ENCODE results near the gene GPR78. TPM values are rescaled to one million over a fixed set of nuclear protein-coding genes. Genes with fewer than 3 reads are reported as not detected.

The GPR78 gene
- total RNA-seq, 2 donors from 2014 or later, result not detected

DNA sequence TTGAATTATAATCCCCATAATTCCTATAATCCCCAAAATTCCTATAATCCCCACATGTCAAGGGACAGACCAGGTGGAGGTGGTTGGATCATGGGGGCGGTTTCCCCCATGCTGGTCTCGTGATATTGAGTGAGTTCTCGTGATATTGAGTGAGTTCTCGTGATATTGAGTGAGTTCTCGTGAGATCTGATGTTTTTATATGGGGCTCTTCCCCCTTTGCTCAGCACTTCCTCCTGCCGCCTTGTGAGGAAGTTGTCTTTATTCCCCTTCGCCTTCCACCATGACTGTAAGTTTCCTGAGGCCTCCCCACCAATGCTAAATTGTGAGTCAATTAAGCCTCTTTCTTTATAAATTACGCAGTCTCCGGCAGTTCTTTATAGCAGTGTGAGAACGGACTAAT is 36.6 kb upstream of the GPR78 start:
- H3K36me3 ChIP-seq, result no peaks in the 10 kb centered on the region
- TF ChIP-seq, protein P1, sequence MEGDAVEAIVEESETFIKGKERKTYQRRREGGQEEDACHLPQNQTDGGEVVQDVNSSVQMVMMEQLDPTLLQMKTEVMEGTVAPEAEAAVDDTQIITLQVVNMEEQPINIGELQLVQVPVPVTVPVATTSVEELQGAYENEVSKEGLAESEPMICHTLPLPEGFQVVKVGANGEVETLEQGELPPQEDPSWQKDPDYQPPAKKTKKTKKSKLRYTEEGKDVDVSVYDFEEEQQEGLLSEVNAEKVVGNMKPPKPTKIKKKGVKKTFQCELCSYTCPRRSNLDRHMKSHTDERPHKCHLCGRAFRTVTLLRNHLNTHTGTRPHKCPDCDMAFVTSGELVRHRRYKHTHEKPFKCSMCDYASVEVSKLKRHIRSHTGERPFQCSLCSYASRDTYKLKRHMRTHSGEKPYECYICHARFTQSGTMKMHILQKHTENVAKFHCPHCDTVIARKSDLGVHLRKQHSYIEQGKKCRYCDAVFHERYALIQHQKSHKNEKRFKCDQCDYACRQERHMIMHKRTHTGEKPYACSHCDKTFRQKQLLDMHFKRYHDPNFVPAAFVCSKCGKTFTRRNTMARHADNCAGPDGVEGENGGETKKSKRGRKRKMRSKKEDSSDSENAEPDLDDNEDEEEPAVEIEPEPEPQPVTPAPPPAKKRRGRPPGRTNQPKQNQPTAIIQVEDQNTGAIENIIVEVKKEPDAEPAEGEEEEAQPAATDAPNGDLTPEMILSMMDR (IDR thresholded peaks at IDR 0.05), result no peak
- no peak overlapping the region for H3K4me3 ChIP-seq
- no peak overlapping the region for H3K27ac ChIP-seq
- no peaks in the 10 kb centered on the region for H3K27me3 ChIP-seq
- no peaks in the 10 kb centered on the region for H3K9me3 ChIP-seq
- no peaks in the 10 kb centered on the region for H3K4me1 ChIP-seq
- no peak for DNase-seq (ENCODE audit: low spot score)

DNA sequence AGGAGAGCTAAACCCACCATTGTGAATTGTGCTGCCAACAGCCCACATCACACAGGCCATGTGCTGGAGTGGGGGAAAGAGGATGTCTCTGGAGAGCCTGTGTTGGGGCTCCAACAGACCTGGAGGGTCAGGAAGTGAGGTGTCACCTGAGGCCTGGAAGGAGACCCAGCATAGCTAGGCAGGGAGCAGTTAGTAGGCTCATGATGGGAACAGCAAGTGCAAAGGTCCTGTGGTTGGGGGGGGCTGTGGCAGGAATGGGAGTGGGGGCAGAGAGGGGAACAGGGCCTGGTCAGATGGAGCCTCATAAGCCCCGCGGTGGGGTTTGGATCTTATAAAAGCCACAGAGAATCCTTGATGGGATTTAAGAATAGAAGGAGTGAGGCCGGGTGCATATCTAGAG is 35.9 kb upstream of the GPR78 start:
- DNase-seq (ENCODE audit: low spot score), result no peak

DNA sequence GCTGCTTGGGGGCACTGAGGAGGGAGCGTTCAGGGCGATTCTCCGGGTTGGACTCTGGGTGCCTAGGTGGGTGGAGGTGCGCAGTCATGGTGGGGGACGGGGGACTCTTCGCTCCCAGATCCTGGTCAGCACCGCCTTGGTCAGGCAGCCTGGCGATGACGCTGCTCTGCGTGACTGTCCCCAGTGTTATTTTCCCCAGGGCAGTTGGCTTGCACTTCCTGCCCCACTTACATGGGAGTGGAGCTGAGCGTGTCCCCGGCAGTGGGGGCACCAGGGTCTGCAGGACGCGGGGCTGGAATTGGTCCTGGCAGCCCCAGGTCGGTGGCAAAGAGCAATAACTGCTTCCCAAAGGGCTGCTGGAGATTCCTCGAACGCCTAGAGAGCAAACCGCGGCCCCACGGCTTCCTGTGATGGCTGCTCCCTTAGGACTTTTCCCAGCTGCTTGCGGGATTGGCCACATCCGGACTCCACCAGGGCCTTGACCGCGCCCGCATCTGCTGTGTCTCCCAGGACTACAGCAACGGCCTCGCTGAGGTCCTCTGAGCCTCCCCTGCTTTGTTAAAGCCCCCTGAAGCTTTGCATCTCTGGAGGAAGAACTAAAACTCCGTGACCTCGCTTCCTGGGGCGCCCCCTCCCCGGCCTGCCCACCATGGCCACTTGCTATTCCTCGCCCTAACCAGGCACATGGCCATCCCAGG is 35.3 kb upstream of the GPR78 start:
- no peak overlapping the region for H3K27ac ChIP-seq
- no peak overlapping the region for H3K4me3 ChIP-seq
- no peaks in the 10 kb centered on the region for H3K36me3 ChIP-seq
- no peak for DNase-seq (ENCODE audit: low spot score)
- H3K27me3 ChIP-seq, result no peaks in the 10 kb centered on the region
- no peaks in the 10 kb centered on the region for H3K9me3 ChIP-seq
- TF ChIP-seq, protein P1 (IDR thresholded peaks at IDR 0.05), result no peak
- no peaks in the 10 kb centered on the region for H3K4me1 ChIP-seq

More for the DNA sequence above, 35.9 kb upstream of the GPR78 start:
- TF ChIP-seq, protein P1 (IDR thresholded peaks at IDR 0.05), result no peak
- Histone ChIP-seq H3K27me3 (no peaks in the 10 kb centered on the region), H3K9me3 (no peaks in the 10 kb centered on the region), H3K27ac (no peak overlapping the region), H3K4me1 (no peaks in the 10 kb centered on the region), H3K4me3 (no peak overlapping the region), H3K36me3 (no peaks in the 10 kb centered on the region)

DNA sequence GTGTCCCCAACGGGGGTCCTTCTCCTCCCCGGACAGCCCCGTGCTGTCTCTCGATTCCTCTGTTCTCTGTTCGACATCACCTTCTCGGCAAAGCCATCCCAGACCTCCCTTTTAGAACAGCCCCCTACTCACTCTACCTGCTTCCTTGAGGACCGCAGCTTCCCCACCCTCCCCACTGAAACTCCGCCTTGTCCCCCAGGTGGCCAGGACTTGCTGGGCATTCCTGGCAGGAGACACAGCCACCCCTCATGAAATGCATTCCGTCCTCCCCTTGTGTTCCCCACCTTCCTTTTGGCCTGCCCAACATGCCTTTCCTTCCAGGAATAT is 34.8 kb upstream of the GPR78 start:
- TF ChIP-seq, protein P1 (IDR thresholded peaks at IDR 0.05), result no peak
- no peak for DNase-seq (ENCODE audit: low spot score)
- Histone ChIP-seq H3K36me3 (no peaks in the 10 kb centered on the region), H3K4me3 (no peak overlapping the region), H3K4me1 (no peaks in the 10 kb centered on the region), H3K27me3 (no peaks in the 10 kb centered on the region), H3K9me3 (no peaks in the 10 kb centered on the region), H3K27ac (no peak overlapping the region)

DNA sequence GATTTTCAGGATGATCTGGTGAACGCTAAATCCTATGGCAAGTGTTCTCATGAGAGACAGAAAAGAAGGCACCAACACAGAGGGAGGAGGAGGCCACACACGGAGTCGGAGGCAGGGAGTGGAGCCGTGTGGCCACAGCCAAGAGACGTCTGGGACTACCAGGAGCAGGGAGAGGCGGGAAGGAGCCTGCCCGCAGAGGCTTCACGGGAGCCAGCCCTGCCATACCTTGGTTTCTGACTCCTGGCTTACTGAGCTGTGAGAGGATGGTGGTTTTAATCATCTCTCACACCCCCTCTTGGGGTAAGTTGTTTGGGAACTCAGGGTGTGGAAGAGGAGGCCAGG is 33.5 kb upstream of the GPR78 start:
- no peaks in the 10 kb centered on the region for H3K9me3 ChIP-seq
- TF ChIP-seq, protein P1 (IDR thresholded peaks at IDR 0.05), result no peak

More for the DNA sequence above, 33.5 kb upstream of the GPR78 start:
- no peak overlapping the region for H3K27ac ChIP-seq
- H3K27me3 ChIP-seq, result no peaks in the 10 kb centered on the region
- H3K4me1 ChIP-seq, result no peaks in the 10 kb centered on the region
- no peaks in the 10 kb centered on the region for H3K36me3 ChIP-seq
- no peak for DNase-seq (ENCODE audit: low spot score)
- H3K4me3 ChIP-seq, result no peak overlapping the region

All from right atrium auricular region (tissue), 2 donors.